WTC11 (cell line): ENCODE measurements around the gene IGF2BP3. TPM values are rescaled to one million over a fixed set of nuclear protein-coding genes. Genes with fewer than 3 reads are reported as not detected.

Experiments
- ATAC-seq: fragments of 200-7000 bp; cut with Tn5 transposase; 2 replicates; pipeline ENCODE4 v1.10.0; 2021; ENCODE audit warnings: mild to moderate bottlenecking, moderate library complexity
- CTCF ChIA-PET: fragments of 300-600 bp; sonication (Branson Sonifier 250); formaldehyde crosslinking; loops from one replicate; lab custom pipeline; 2021; ENCODE audit warnings: antibody characterized with exemption; lab: Charles Lee
- POLR2A ChIA-PET: fragments of 350-600 bp; sonication (Branson Sonifier 250); formaldehyde crosslinking; loops from one replicate; lab custom pipeline; 2021; ENCODE audit warnings: antibody characterized with exemption; lab: Charles Lee
- DNase-seq: peaks from one replicate; pipeline ENCODE4 v3.0.0; 2021; ENCODE audit warnings: low spot score
- H3K27ac Mint-ChIP-seq: 2 replicates; pipeline ENCODE4 v1.8.0; 2021; ENCODE audit warnings: mixed read lengths
- H3K27me3 Mint-ChIP-seq: 2 replicates; pipeline ENCODE4 v1.8.0; 2021; ENCODE audit warnings: low read depth, mild to moderate bottlenecking, moderate library complexity, mixed read lengths
- H3K36me3 Mint-ChIP-seq: 2 replicates; pipeline ENCODE4 v1.8.0; 2021; ENCODE audit warnings: mixed read lengths
- H3K4me1 Mint-ChIP-seq: 2 replicates; pipeline ENCODE4 v1.8.0; 2022; ENCODE audit warnings: mixed read lengths
- H3K4me3 Mint-ChIP-seq: 2 replicates; pipeline ENCODE4 v1.8.0; 2021; ENCODE audit warnings: mild to moderate bottlenecking, moderate library complexity, mixed read lengths
- H3K9me3 Mint-ChIP-seq: 2 replicates; pipeline ENCODE4 v1.8.0; 2021; ENCODE audit warnings: mixed read lengths
- ATF1 ChIP-seq: sonication (generic); formaldehyde crosslinking; IDR thresholded peaks from 2 replicates; pipeline ENCODE4 v1.8.1; 2023; ENCODE audit warnings: mild to moderate bottlenecking, moderate library complexity, missing genetic modification reagents
- ATF2 ChIP-seq: sonication (generic); formaldehyde crosslinking; IDR thresholded peaks from 2 replicates; pipeline ENCODE4 v1.8.1; 2022; ENCODE audit warnings: low read depth, missing genetic modification reagents, borderline replicate concordance
- E2F1 ChIP-seq: sonication (generic); formaldehyde crosslinking; IDR thresholded peaks from 2 replicates; pipeline ENCODE4 v1.8.0; 2022; ENCODE audit warnings: mild to moderate bottlenecking, missing genetic modification reagents
- FOXK1 ChIP-seq: sonication (generic); formaldehyde crosslinking; IDR thresholded peaks from 2 replicates; pipeline ENCODE4 v1.8.0; 2022; ENCODE audit warnings: mild to moderate bottlenecking, moderate library complexity, missing genetic modification reagents
- HMGA2 ChIP-seq: fragments of 250-450 bp; sonication (Bioruptor Pico); IDR thresholded peaks from 2 replicates; pipeline ENCODE4 v1.4.0; 2021; ENCODE audit warnings: mild to moderate bottlenecking, moderate library complexity
- JUN ChIP-seq: sonication (generic); formaldehyde crosslinking; IDR thresholded peaks from 2 replicates; pipeline ENCODE4 v1.8.0; 2023; ENCODE audit warnings: mild to moderate bottlenecking, missing genetic modification reagents
- NFYB ChIP-seq: sonication (generic); formaldehyde crosslinking; conservative IDR thresholded peaks from 2 replicates; pipeline ENCODE4 v1.8.0; 2022; ENCODE audit warnings: low read depth, missing genetic modification reagents
- NR3C1 ChIP-seq: sonication (generic); formaldehyde crosslinking; conservative IDR thresholded peaks from 2 replicates; pipeline ENCODE4 v1.8.1; 2023; ENCODE audit warnings: low read depth, mild to moderate bottlenecking, missing genetic modification reagents
- OVOL2 ChIP-seq: fragments of 250-450 bp; sonication (Bioruptor Pico); IDR thresholded peaks from 2 replicates; pipeline ENCODE4 v1.9.0; 2021; ENCODE audit warnings: mild to moderate bottlenecking, borderline replicate concordance
- PRDM15 ChIP-seq: sonication (generic); formaldehyde crosslinking; IDR thresholded peaks from 2 replicates; pipeline ENCODE4 v1.8.0; 2022; ENCODE audit warnings: missing genetic modification reagents
- RORB ChIP-seq: fragments of 250-450 bp; sonication (Bioruptor Pico); IDR thresholded peaks from 2 replicates; pipeline ENCODE4 v1.9.0; 2021; ENCODE audit warnings: mild to moderate bottlenecking
- SOX15 ChIP-seq: fragments of 250-450 bp; sonication (Bioruptor Pico); IDR thresholded peaks from 2 replicates; pipeline ENCODE4 v1.9.0; 2021; ENCODE audit warnings: mild to moderate bottlenecking
- STAT6 ChIP-seq: sonication (generic); formaldehyde crosslinking; conservative IDR thresholded peaks from 2 replicates; pipeline ENCODE4 v1.8.1; 2023; ENCODE audit warnings: mild to moderate bottlenecking, low read depth, missing genetic modification reagents, moderate library complexity
- TP53 ChIP-seq: sonication (generic); formaldehyde crosslinking; IDR thresholded peaks from 2 replicates; pipeline ENCODE4 v1.8.1; 2023; ENCODE audit warnings: mild to moderate bottlenecking, missing genetic modification reagents
- ZBTB21 ChIP-seq: sonication (generic); formaldehyde crosslinking; IDR thresholded peaks from 2 replicates; pipeline ENCODE4 v1.8.1; 2023; ENCODE audit warnings: mild to moderate bottlenecking, missing genetic modification reagents, borderline replicate concordance
- ZNF121 ChIP-seq: sonication (generic); formaldehyde crosslinking; IDR thresholded peaks from 2 replicates; pipeline ENCODE4 v1.8.0; 2023; ENCODE audit warnings: missing genetic modification reagents
- ZNF138 ChIP-seq: sonication (generic); formaldehyde crosslinking; conservative IDR thresholded peaks from 2 replicates; pipeline ENCODE4 v1.8.1; 2022; ENCODE audit warnings: mild to moderate bottlenecking, moderate library complexity, missing genetic modification reagents
- ZNF317 ChIP-seq: sonication (generic); formaldehyde crosslinking; IDR thresholded peaks from 2 replicates; pipeline ENCODE4 v1.8.1; 2023; ENCODE audit warnings: low read depth, mild to moderate bottlenecking, moderate library complexity, missing genetic modification reagents, borderline replicate concordance
- total RNA-seq: library from RNA; stranded (reverse); gene quantifications from 3 replicates; pipeline ENCODE4 v1.2.3, GENCODE V29; 2021

IGF2BP3 gene
- total RNA-seq, 1 experiment from 2014 or later, result 129 TPM

GRCh38 chr7:23356726-23357125 is 113.6 kb downstream of the IGF2BP3 start (continued):
- TF ChIP-seq ATF2 (CRISPR knock-in tag) (no peak), ZNF121 (no peak), ZNF317 (CRISPR knock-in tag) (no peak), FOXK1 (CRISPR knock-in tag) (no peak), ATF1 (CRISPR knock-in tag) (no peak)

- POLR2A ChIA-PET, result interaction anchor here (0.5 kb wide), 1 partner anchor 359 kb away, joined by 4 read pairs; no protein-coding TSS in a partner anchor
- H3K27ac Mint-ChIP-seq, result no peak overlapping the region
- no peak for DNase-seq
- peaks cover 9% of the 10 kb centered on the region for H3K4me1 Mint-ChIP-seq
- ATAC-seq, result no peak
- no peak overlapping the region for H3K4me3 Mint-ChIP-seq
- H3K27me3 Mint-ChIP-seq, result no peaks in the 10 kb centered on the region
- TF ChIP-seq HMGA2 (CRISPR knock-in tag), result no peak
- TF ChIP-seq ZNF138 (CRISPR knock-in tag), result no peak
- TF ChIP-seq E2F1 (CRISPR knock-in tag), result no peak
- TF ChIP-seq JUN (CRISPR knock-in tag), result no peak
- TF ChIP-seq OVOL2 (CRISPR knock-in tag), result no peak
- TF ChIP-seq ZBTB21, result no peak
- no peak for TF ChIP-seq PRDM15 (CRISPR knock-in tag)
- no peak for TF ChIP-seq TP53 (CRISPR knock-in tag)
- TF ChIP-seq NFYB, result no peak
- TF ChIP-seq STAT6 (CRISPR knock-in tag), result no peak
- no peak for TF ChIP-seq SOX15 (CRISPR knock-in tag)
- no peak for TF ChIP-seq NR3C1 (CRISPR knock-in tag)
- TF ChIP-seq RORB (CRISPR knock-in tag), result no peak
- TF ChIP-seq, all 79 proteins: peak for 0
- H3K9me3 Mint-ChIP-seq, result no peaks in the 10 kb centered on the region
- H3K36me3 Mint-ChIP-seq, result peaks cover 8% of the 10 kb centered on the region; the same call in 1 of the 2 replicates
- CTCF ChIA-PET, result no interaction called here
These were observed 114.1 kb downstream of the IGF2BP3 start for GRCh38 chr7:23356168-23356567.
